K562 (cell line): ENCODE results near the gene APOBEC3C. TPM values are rescaled to one million over a fixed set of nuclear protein-coding genes. Genes with fewer than 3 reads are reported as not detected.

ENCODE experiments used
- ATAC-seq: fragments of 200-7000 bp; cut with Tn5 transposase; 3 replicates; pipeline ENCODE4 v1.9.1; 2020; ENCODE audit warnings: moderate library complexity
- BruUV-seq: library from RNA; stranded (reverse); fragments of 400-500 nt; replicated peaks from 2 replicates; lab custom pipeline; 2021; lab: Mats Ljungman, UMichigan
- CTCF ChIA-PET: fragments of 300-600 bp; formaldehyde crosslinking; extraction: SDS; loops from one replicate; lab custom pipeline; 2021; ENCODE audit warnings: low intra/inter-chr PET ratio; lab: Yijun Ruan, JAX
- POLR2A ChIA-PET: fragments of 300-600, 350-650 bp; sonication (Branson Sonifier 250); formaldehyde crosslinking; extraction: SDS; loops from one replicate; lab custom pipeline; 2021; ENCODE audit warnings: antibody characterized with exemption, inconsistent platforms; lab: Yijun Ruan, JAX
- DNase-seq, 4 experiments: peaks; one replicate each; pipeline versions ENCODE4 v3.0.0 to v3.0.0-alpha.2; 2011 to 2018; ENCODE audit warnings: low spot score in 3 of 4, mixed read lengths in 3 of 4; ENCODE audit errors: extremely low read depth in 1 of 4
- FAIRE-seq: peaks from 2 replicates; lab custom pipeline; 2011; peaks lifted over from hg19 to GRCh38; lab: Jason Lieb, UNC
- H2AFZ ChIP-seq: 2 replicates; pipeline ENCODE4 v1.6.0; 2011; ENCODE audit warnings: low read depth, low read length, control low read depth, inconsistent platforms
- H3K27ac ChIP-seq: fragments of 200-600 bp; 3 replicates; pipeline ENCODE4 v1.8.0; 2011; ENCODE audit warnings: low read depth, mild to moderate bottlenecking, control low read depth, inconsistent platforms, low read length, moderate library complexity, mixed read lengths; ENCODE audit errors: extremely low read depth
- H3K27me3 ChIP-seq, 2 experiments: fragments of 300-600 bp in 1 of 2; 2 replicates in 1 of 2; 3 replicates in 1 of 2; pipeline versions ENCODE4 v1.6.0 to v1.8.0; 2011; ENCODE audit warnings: inconsistent platforms in 2 of 2, low read length in 2 of 2, mild to moderate bottlenecking in 1 of 2, mixed read lengths in 1 of 2, moderate library complexity in 1 of 2; ENCODE audit not compliant: control insufficient read depth in 2 of 2, insufficient read depth in 2 of 2
- H3K36me3 ChIP-seq: fragments of 300-600 bp; 3 replicates; pipeline ENCODE4 v1.8.0; 2011; ENCODE audit warnings: mild to moderate bottlenecking, low read length, inconsistent platforms; ENCODE audit not compliant: control insufficient read depth, insufficient read depth
- H3K4me1 ChIP-seq, 2 experiments: fragments of 200-600 bp in 1 of 2; replicated peaks in 1 of 2; 2 replicates in 1 of 2; 3 replicates in 1 of 2; pipeline versions ENCODE4 v1.5.1 to v1.8.0; 2011; ENCODE audit warnings: inconsistent platforms in 2 of 2, low read length in 2 of 2, mild to moderate bottlenecking in 1 of 2, mixed read lengths in 1 of 2, moderate library complexity in 1 of 2; ENCODE audit not compliant: control insufficient read depth in 2 of 2, insufficient read depth in 2 of 2
- H3K4me2 ChIP-seq: 2 replicates; pipeline ENCODE4 v1.6.1; 2011; ENCODE audit warnings: low read length, control low read depth, inconsistent platforms, mixed read lengths; ENCODE audit not compliant: insufficient read depth
- H3K4me3 ChIP-seq: fragments of 200-600 bp; sonication (generic), shearing (Covaris generic); 2 replicates; pipeline ENCODE4 v1.5.1; 2016; ENCODE audit warnings: control low read depth, inconsistent platforms
- H3K79me2 ChIP-seq: fragments of 200-600 bp; 3 replicates; pipeline ENCODE4 v1.8.0; 2011; ENCODE audit warnings: low read length, inconsistent platforms; ENCODE audit not compliant: control insufficient read depth, insufficient read depth
- H3K9ac ChIP-seq, 2 experiments: 2 replicates each; pipeline versions ENCODE4 v1.6.0 to v1.6.1; 2011; ENCODE audit warnings: low read depth in 2 of 2, low read length in 2 of 2, control low read depth in 1 of 2, inconsistent platforms in 1 of 2, mild to moderate bottlenecking in 1 of 2, mixed read lengths in 1 of 2; ENCODE audit not compliant: insufficient read depth in 1 of 2
- H3K9me1 ChIP-seq: one replicate; pipeline ENCODE4 v1.6.0; 2011; ENCODE audit warnings: inconsistent platforms, mild to moderate bottlenecking, low read length, moderate library complexity; ENCODE audit not compliant: control insufficient read depth, insufficient read depth
- H3K9me3 ChIP-seq: replicated peaks from 2 replicates; pipeline ENCODE4 v1.5.1; 2011; ENCODE audit warnings: low read depth, low read length, inconsistent platforms; ENCODE audit not compliant: control insufficient read depth, insufficient read depth
- H4K20me1 ChIP-seq: replicated peaks from 2 replicates; pipeline ENCODE4 v1.6.1; 2011; ENCODE audit warnings: low read length, inconsistent platforms, mixed read lengths; ENCODE audit not compliant: control insufficient read depth, insufficient read depth
- EZH2 ChIP-seq: IDR thresholded peaks from 2 replicates; pipeline ENCODE4 v1.6.1; 2012; ENCODE audit warnings: low read depth, mild to moderate bottlenecking, inconsistent platforms, low read length, borderline replicate concordance
- FOXA3 ChIP-seq, 2 experiments: fragments of 450-650 bp in 1 of 2; sonication (generic) in 1 of 2; formaldehyde crosslinking; IDR thresholded peaks in 1 of 2; conservative IDR thresholded peaks in 1 of 2; 2 replicates each; pipeline versions ENCODE4 v1.4.0 to v1.8.0; 2020 to 2022; ENCODE audit warnings: mild to moderate bottlenecking in 2 of 2, missing genetic modification reagents in 1 of 2
- FOXP1 ChIP-seq: sonication (generic); formaldehyde crosslinking; IDR thresholded peaks from 2 replicates; pipeline ENCODE4 v1.8.0; 2022; ENCODE audit warnings: mild to moderate bottlenecking, missing genetic modification reagents
- GTF2B ChIP-seq: IDR thresholded peaks from 2 replicates; pipeline ENCODE4 v1.6.1; 2011; ENCODE audit not compliant: insufficient read length; ENCODE audit errors: extremely low read depth
- HNRNPLL ChIP-seq: fragments of 200-400 bp; formaldehyde crosslinking; IDR thresholded peaks from 2 replicates; pipeline ENCODE4 v1.6.1; 2017; ENCODE audit warnings: low read length, low read depth, mild to moderate bottlenecking; ENCODE audit not compliant: poor library complexity, severe bottlenecking
- ILK ChIP-seq: fragments of 450-650 bp; IDR thresholded peaks from 2 replicates; pipeline ENCODE4 v1.6.1; 2016; ENCODE audit warnings: missing genetic modification characterization, low read depth, mild to moderate bottlenecking, missing compliant biosample characterization, moderate library complexity, borderline replicate concordance
- MBD2 ChIP-seq: sonication (generic); IDR thresholded peaks from 2 replicates; pipeline ENCODE4 v1.6.1; 2016; ENCODE audit warnings: low read depth, borderline replicate concordance
- NFE2 ChIP-seq: IDR thresholded peaks from 2 replicates; pipeline ENCODE4 v1.6.1; 2014; ENCODE audit warnings: antibody characterized with exemption, low read depth
- NRF1 ChIP-seq, 2 experiments: fragments of 450-650 bp; IDR thresholded peaks in 1 of 2; conservative IDR thresholded peaks in 1 of 2; 2 replicates each; pipeline ENCODE4 v1.6.1; 2014; ENCODE audit warnings: mild to moderate bottlenecking in 2 of 2
- RFX1 ChIP-seq: fragments of 450-650 bp; IDR thresholded peaks from 2 replicates; pipeline ENCODE4 v1.6.1; 2016; ENCODE audit warnings: mild to moderate bottlenecking, moderate library complexity
- XRCC5 ChIP-seq: fragments of 200-400 bp; formaldehyde crosslinking; IDR thresholded peaks from 2 replicates; pipeline ENCODE4 v1.6.1; 2017; ENCODE audit warnings: low read depth, mild to moderate bottlenecking, low read length
- YBX1 ChIP-seq: fragments of 450-650 bp; IDR thresholded peaks from 2 replicates; pipeline ENCODE4 v1.7.1; 2016; ENCODE audit warnings: mild to moderate bottlenecking
- ZNF449 ChIP-seq: fragments of 250-450 bp; sonication (Bioruptor Pico); IDR thresholded peaks from 2 replicates; pipeline ENCODE4 v1.8.0; 2022; ENCODE audit warnings: moderate library complexity, mild to moderate bottlenecking, inconsistent platforms
- ZNF589 ChIP-seq: fragments of 200-800 bp; sonication (Bioruptor generic); IDR thresholded peaks from 2 replicates; pipeline ENCODE4 v1.6.1; 2016; ENCODE audit warnings: low read depth, missing genetic modification characterization, missing compliant biosample characterization
- ZZZ3 ChIP-seq: fragments of 450-650 bp; IDR thresholded peaks from 2 replicates; pipeline ENCODE4 v1.6.1; 2016; ENCODE audit warnings: antibody characterized with exemption, mild to moderate bottlenecking, moderate library complexity
- WGBS: fragments of 100-300 bp; shearing (Covaris generic); methylation state at CpG from one replicate; pipeline ENCODE4 v1.1.6; 2016; ENCODE audit warnings: low coverage, mixed read lengths; ENCODE audit not compliant: insufficient coverage; ENCODE audit errors: missing lambda C conversion rate; 5-methylcytosine and 5-hydroxymethylcytosine counted together
- in situ Hi-C: fragments of 300-500 bp; cut with MboI; formaldehyde crosslinking; loops from 4 replicates; pipeline ENCODE4 v1.15.0; 2018; ENCODE audit warnings: inconsistent platforms, mixed read lengths
- intact Hi-C: fragments of 100-400 bp; cut with micrococcal nuclease; formaldehyde crosslinking; loops from 2 replicates; pipeline ENCODE4 v1.14.2; 2022
- polyA plus RNA-seq, 8 experiments: library from polyadenylated mRNA; depleted of rRNA in 4 of 8; stranded (reverse) in 5 of 8; unstranded in 3 of 8; fragments of >200 nt; fragmentation: Nextera tagmentation in 2 of 8; fragmentation: Illumina TruSeq in 1 of 8; extraction: Ambion mirVana in 2 of 8; extraction: Trizol in 1 of 8; gene quantifications; 2 replicates each; pipeline versions ENCODE4 v1.2.1 to v1.2.3, GENCODE V29; 2011 to 2014; ENCODE audit warnings: inconsistent platforms in 1 of 8, missing spikeins in 1 of 8
- total RNA-seq, 7 experiments: library from RNA; depleted of rRNA in 6 of 7; stranded (reverse); fragments of >200 nt in 6 of 7; fragmentation: Illumina TruSeq in 2 of 7; extraction: Trizol in 2 of 7; gene quantifications; 2 replicates each; pipeline versions ENCODE4 v1.2.1 to v1.2.3, GENCODE V29; 2011 to 2021; ENCODE audit warnings: low replicate concordance in 1 of 7

The APOBEC3C gene
- total and polyA plus RNA-seq, 9 of the 15 experiments (the other 6 are each of a cell fraction or from before 2014, with no cell fraction given), result 12.4 to 285 (median 55.5) TPM

- TF ChIP-seq NFE2 (no peak), FOXA3 (CRISPR knock-in tag; conservative IDR thresholded peaks at IDR 0.05 in 1 of 2, IDR thresholded peaks at IDR 0.05 in 1 of 2) (no peak)
- TF ChIP-seq, all 486 proteins: peak for 21
Measured at GRCh38 chr22:38967451-38968450, 46.3 kb upstream of the APOBEC3C start (continued).

GRCh38 chr22:38968801-38969200 lies 45.3 kb upstream of the APOBEC3C start:
- in situ Hi-C loops, result no loop called here
- 5% methylated on average over 9 of the region's 11 CpGs for WGBS

More at GRCh38 chr22:38968801-38969200, 45.3 kb upstream of the APOBEC3C start:
- Histone ChIP-seq H3K9me1 (no peaks in the 10 kb centered on the region), H3K4me3 (no peak overlapping the region), H3K9me3 (no peaks in the 10 kb centered on the region), H4K20me1 (no peaks in the 10 kb centered on the region), H2AFZ (no peak overlapping the region), H3K36me3 (no peaks in the 10 kb centered on the region), H3K27me3 (peaks cover 0 to 31% of the 10 kb centered on the region in 2 experiments; a peak in 3 of 5 replicates), H3K4me2 (no peak overlapping the region), H3K4me1 (peaks cover 10 to 31% of the 10 kb centered on the region in 2 experiments; a peak in 4 of 5 replicates), H3K27ac (no peak overlapping the region), H3K79me2 (no peaks in the 10 kb centered on the region), H3K9ac (no peak overlapping the region)
- FAIRE-seq (no peak), ATAC-seq (no peak), DNase-seq (no peak)
- CTCF ChIA-PET, result no interaction called here
- TF ChIP-seq MBD2, result no peak
- no peak for TF ChIP-seq XRCC5
- no peak for TF ChIP-seq ZNF589 (CRISPR knock-in tag)
- TF ChIP-seq EZH2, result no peak
- TF ChIP-seq RFX1, result no peak
- TF ChIP-seq ILK (tag), result no peak
- TF ChIP-seq HNRNPLL, result no peak
- TF ChIP-seq ZZZ3, result no peak
- TF ChIP-seq FOXP1 (CRISPR knock-in tag), result no peak
- TF ChIP-seq NRF1 (conservative IDR thresholded peaks at IDR 0.05 in 1 of 2, IDR thresholded peaks at IDR 0.05 in 1 of 2), result no peak
- no peak for TF ChIP-seq ZNF449
- TF ChIP-seq YBX1, result no peak
- no peak for TF ChIP-seq GTF2B
- POLR2A ChIA-PET, result no interaction called here
- intact Hi-C loops, result no loop called here
- BruUV-seq, result no TSS peak
